ENCODE results near the gene DPRX. TPM values are rescaled to one million over a fixed set of nuclear protein-coding genes. Genes with fewer than 3 reads are reported as not detected.

DPRX gene
- total RNA-seq, 1 donor from 2014 or later, result not detected

Other genes starting within 250 kb of the DPRX start
- 5.0 and 12.7 TPM in 2 replicates for gene ZNF765, start 236.8 kb upstream of the DPRX start, total RNA-seq
- gene ZNF761, start 200.0 kb upstream of the DPRX start, total RNA-seq, result 6.6 and 7.0 TPM in 2 replicates
- gene ZNF813, start 164.3 kb upstream of the DPRX start, total RNA-seq, result 2.5 and 4.0 TPM in 2 replicates
- gene ZNF331, start 93.9 kb upstream of the DPRX start, total RNA-seq, result 6.2 and 8.3 TPM in 2 replicates
- 1.1 and 2.6 TPM in 2 replicates for gene NLRP12, start 192.3 kb downstream of the DPRX start, total RNA-seq
- gene MYADM, start 235.9 kb downstream of the DPRX start, total RNA-seq, result 134 and 174 TPM in 2 replicates

All from glomerular endothelial cell (primary cell).